Fibroblast of upper back skin (primary cell): Measurements from ENCODE around the gene GADD45GIP1.
A peak's percentile ranks its signal among the peaks of the same experiment; 100 is the strongest.
"Not testable (repeated sequence)": the region's sequence is repeated elsewhere in the genome, so short reads cannot be mapped to it uniquely, and the experiment has no call there.

Experiments
- DNase-seq: peaks from one replicate; pipeline ENCODE4 v3.0.0-alpha.2; 2013

GADD45GIP1 gene

GRCh38 chr19:12938779-12939601 lies 18.0 kb downstream of the GADD45GIP1 start:
- peak; percentile 32 for DNase-seq

GRCh38 chr19:12937927-12938778 lies 18.9 kb downstream of the GADD45GIP1 start, which contains the start of gene CALR:
TSS of gene CALR (plus strand) at chr19:12938609. CDS start at chr19:12938680, 71 bp downstream.
- DNase-seq: peak; percentile 100

- no peak for DNase-seq
Observed at GRCh38 chr19:12937093-12937926, 19.7 kb downstream of the GADD45GIP1 start.

DNA sequence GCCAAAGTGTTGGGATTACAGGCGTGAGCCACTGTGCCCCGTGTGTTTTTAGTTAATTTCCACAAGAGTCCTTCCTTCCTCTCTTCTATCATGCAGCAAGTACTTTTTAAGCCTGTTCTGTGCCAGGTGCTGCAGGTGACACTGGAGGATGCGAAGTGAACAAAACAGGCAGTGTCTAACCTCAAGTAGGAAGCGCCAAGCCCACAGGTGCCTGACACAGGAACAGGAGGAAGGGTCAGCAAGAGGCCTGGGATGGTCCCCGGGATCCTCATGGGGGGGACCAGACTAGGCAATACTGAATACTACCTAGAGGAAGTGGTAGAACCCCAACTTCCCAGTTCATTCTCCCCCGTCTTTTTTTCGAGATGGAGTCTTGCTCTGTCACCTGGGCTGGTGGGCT lies 20.4 kb downstream of the GADD45GIP1 start:
- no peak for DNase-seq

GRCh38 chr19:12935071-12935470 lies 22.0 kb downstream of the GADD45GIP1 start:
- no peak for DNase-seq

GRCh38 chr19:12933287-12934072 lies 23.5 kb downstream of the GADD45GIP1 start, which contains the start of gene FARSA:
TSS of gene FARSA (minus strand) at chr19:12933711. CDS start at chr19:12933696, 15 bp downstream.
- peak; percentile 88 for DNase-seq

GRCh38 chr19:12932392-12933286 lies 24.4 kb downstream of the GADD45GIP1 start:
- no peak for DNase-seq

DNA sequence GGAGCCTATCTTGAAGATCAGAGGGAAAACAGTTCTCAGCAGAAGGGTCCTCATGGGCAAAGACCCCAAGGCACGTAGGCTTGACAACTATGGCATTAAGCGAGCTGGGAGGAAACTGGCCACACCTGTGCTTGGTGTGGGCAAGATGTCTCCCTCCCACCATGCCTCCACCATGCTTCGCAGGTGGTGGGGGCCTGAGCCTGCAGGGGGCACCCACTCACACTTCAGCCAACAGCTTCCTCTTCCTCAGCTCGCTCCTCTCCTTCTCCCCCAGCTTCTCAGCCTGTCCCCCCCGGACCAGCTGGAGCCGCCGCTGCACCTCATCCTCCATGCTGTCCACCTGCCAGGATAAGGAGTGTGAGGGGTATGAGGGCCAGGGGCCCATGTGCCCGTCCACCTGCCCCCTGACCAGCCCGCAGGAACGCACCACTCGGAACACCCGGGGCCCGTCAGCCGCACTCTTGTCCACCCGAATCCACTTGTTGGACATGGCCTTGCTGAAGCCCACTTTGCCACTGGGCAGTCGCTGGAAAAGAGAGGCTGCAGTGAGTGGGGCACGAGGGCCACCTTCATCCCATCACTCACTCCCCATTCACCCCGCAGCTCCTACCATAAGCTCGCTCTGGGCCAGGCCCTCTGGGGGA lies 26.9 kb downstream of the GADD45GIP1 start:
- no peak for DNase-seq

GRCh38 chr19:12924621-12925310 lies 32.3 kb downstream of the GADD45GIP1 start:
- no peak for DNase-seq

GRCh38 chr19:12922959-12923358 lies 34.1 kb downstream of the GADD45GIP1 start:
- DNase-seq: no peak

DNA sequence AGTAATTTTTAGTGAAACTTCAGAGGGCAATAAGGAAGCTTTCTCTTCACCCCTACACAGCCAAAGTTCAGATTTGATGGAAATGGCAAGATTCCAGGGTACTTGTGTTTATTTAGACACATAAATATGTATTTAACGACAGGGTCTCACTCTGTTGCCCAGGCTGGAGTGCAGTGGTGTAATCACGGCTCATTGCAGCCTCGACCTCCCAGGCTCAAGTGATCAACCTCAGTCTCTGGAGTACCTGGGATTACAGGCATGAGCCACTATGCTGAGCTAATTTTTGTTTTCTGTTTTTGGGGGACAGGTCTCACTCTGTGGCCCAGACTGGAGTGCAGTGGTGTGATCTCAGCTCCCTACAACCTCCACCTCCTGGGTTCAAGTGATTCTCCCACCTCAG lies 36.0 kb downstream of the GADD45GIP1 start:
- DNase-seq: no peak

DNA sequence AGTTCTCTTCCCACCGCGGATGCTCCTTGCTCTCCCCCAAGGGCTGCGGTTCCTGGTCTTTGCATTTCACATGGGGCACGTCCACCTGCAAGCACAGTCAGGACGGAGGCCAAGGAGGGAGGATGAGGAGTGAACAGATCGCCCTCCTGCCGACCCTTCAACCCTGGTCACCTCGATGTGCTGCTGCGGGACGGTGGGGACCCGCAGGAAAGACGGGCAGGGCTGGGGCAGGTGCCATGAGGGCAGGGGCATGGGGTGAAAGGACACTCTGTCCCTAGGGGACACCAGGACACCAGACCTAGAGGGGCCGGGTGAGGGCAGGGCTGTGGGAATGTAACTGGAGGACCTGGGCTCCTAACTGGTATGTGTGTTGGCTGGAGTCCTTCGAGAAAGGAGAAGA lies 38.8 kb downstream of the GADD45GIP1 start:
- DNase-seq: no peak

DNA sequence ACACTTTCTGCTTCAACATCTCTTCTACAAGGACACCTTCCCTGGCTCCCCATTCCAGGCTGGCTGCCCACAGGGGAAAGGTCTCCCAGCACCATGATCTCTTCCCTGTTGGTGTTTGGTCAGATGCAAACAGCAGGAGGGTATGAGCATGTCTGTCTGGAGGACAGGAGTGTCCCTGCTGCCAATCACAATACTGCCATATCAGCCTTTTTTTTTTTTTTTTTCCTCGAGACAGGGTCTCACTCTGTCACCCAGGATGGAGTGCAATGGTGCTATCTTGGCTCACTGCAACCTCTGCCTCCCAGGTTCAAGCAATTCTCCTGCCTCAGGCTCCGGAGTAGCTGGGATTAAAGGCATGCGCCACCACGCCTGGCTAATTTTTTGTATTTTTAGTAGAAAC lies 41.2 kb downstream of the GADD45GIP1 start:
- not testable (repeated sequence) for DNase-seq

DNA sequence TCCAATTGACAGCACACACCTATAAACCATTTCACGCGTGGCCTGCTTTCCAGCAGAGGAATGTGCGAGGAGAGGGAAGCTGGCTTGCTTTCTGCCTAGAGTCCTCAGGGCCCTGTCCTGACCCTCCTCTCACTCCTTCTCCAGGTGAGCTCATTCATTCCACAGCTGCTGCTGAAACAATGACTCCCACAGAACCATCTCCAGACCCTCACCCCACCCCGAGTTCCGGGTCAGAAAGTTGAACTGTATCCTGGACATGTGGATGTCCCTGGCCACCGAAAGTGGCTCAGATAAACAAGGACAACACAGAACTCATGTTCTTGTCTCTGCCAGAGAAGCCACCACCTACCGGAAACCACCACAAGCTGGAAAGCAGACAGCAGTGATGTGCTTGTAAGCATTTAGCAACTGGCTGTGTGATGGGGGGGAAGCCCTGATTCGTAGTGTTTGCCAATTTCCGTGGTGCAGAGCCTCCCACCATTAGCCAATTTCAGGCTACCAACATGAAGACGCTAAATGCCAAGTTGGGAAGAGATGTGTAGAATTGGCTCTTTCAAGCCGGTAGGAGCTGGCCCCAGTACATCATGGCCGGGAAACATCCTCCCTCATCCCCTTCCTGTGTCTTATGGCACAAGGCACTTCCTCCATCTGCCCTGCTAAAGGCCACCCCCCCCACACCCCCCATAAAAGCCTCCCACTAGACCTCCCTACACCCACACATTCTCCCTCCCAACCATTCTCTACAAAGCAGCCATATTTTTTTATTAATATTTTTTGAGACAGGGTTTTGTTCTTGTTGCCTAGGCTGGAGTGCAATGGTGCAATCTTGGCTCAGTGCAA lies 43.0 kb downstream of the GADD45GIP1 start:
- peak; percentile 32 for DNase-seq

DNA sequence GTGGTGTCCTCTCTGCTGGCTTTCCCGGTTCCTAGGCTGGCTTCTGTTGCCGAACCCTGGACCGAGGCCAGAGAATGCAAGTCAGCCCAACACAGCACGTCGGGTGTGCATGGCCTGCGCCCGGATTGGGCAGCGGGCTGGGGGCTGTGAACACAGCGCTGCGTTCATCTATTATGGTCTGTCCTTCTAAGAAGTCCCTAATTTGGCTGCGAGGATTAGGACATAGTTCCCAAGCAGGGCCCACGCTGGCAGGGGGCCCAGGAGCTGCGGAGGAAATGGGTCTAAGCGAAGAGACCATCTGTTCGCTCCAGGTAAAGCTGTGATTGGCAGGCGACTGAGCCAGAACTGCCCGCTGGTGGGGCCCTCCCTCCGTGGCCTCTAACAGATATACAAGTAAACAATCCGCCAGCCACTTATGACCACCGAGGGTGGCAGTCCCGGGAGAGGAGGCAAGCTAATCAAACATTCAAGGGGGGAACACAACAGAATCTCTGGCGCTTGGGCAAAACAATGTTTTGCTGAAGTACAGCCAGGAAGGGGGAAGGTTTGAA lies 43.9 kb downstream of the GADD45GIP1 start:
- peak; percentile 64 for DNase-seq

GRCh38 chr19:12912571-12912970 lies 44.5 kb downstream of the GADD45GIP1 start:
- DNase-seq: no peak

GRCh38 chr19:12907166-12907565 lies 49.9 kb downstream of the GADD45GIP1 start:
- no peak for DNase-seq
